HEK293T (cell line): ENCODE measurements around the gene SLX1B.
"Not testable (repeated sequence)": the region's sequence is repeated elsewhere in the genome, so short reads cannot be mapped to it uniquely, and the experiment has no call there.

Source experiments
- FOXM1 ChIP-seq: fragments of 450-650 bp; IDR thresholded peaks from 2 replicates; pipeline ENCODE4 v1.6.1; 2017; ENCODE audit warnings: mild to moderate bottlenecking, borderline replicate concordance
- HDGF ChIP-seq: fragments of 450-650 bp; IDR thresholded peaks from 2 replicates; pipeline ENCODE4 v1.6.1; 2017; ENCODE audit warnings: antibody characterized with exemption, borderline replicate concordance
- TARDBP ChIP-seq: fragments of 450-650 bp; IDR thresholded peaks from 2 replicates; pipeline ENCODE4 v1.6.1; 2016

DNA sequence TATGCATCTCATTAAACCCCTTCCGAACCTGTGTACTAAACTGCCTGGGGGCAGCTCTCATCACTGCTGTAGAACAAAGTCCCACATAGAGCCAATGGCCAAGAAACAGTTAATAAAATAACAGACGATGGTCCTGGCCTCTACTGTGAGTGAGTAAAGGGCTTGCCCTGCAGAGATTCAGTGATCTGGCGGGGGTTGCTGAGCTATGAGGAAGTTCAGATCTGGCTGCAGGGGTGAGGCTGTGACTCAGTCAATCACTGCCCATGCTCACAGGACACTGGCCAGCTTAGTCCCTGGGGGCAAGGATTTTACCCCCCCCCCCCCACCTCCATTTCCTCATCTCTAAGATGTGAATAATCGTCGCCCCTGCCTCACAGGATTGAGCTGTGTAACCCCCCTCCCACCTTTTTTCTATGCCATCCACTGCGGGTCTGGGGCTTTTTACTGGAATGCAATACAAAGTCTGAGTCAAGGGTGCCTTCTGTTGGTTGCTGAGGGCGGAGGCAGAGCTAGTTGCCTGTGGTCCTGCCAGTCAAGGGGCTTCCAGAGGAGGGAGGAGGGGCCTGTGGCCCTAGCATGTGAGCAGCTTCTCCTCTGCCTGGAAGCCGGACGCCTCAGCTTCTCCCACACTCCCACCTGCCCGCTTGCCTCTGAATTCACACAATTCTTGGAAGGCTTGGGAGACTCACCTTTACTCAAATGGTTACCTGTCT is 13.5 kb downstream of the SLX1B start:
- TF ChIP-seq FOXM1, HDGF, TARDBP: not testable (repeated sequence)
